Spleen (tissue), 11 donors: ENCODE results near the gene PRDM16. TPM values are rescaled to one million over a fixed set of nuclear protein-coding genes. Genes with fewer than 3 reads are reported as not detected.
A peak's percentile ranks its signal among the peaks of the same experiment; 100 is the strongest.

ENCODE experiments used
- DNase-seq: peaks from one replicate; pipeline ENCODE4 v3.0.0-alpha.2; 2020
- H3K27ac ChIP-seq, 8 donors: fragments of 200-600 bp; sonication (generic) in 7 of 8; 1 replicate in 4 of 8; 2 replicates in 4 of 8; pipeline versions ENCODE4 v1.5.0 to v1.8.0; 2016 to 2021; ENCODE audit warnings: inconsistent platforms in 4 of 8, mild to moderate bottlenecking in 4 of 8, moderate library complexity in 1 of 8
- H3K27me3 ChIP-seq, 7 donors: fragments of 200-600 bp; sonication (generic) in 6 of 7; replicated peaks in 1 of 7; 1 replicate in 4 of 7; 2 replicates in 3 of 7; pipeline versions ENCODE4 v1.5.0 to v1.8.0; 2016 to 2021; ENCODE audit warnings: inconsistent platforms in 3 of 7, mild to moderate bottlenecking in 1 of 7
- H3K36me3 ChIP-seq, 6 donors: fragments of 200-600 bp; sonication (generic) in 5 of 6; 1 replicate in 4 of 6; 2 replicates in 2 of 6; pipeline versions ENCODE4 v1.5.0 to v1.8.0; 2016 to 2021; ENCODE audit warnings: inconsistent platforms in 2 of 6
- H3K4me1 ChIP-seq, 6 donors: fragments of 200-600 bp; sonication (generic) in 5 of 6; 1 replicate in 3 of 6; 2 replicates in 3 of 6; pipeline versions ENCODE4 v1.5.0 to v1.8.0; 2016 to 2021; ENCODE audit warnings: inconsistent platforms in 3 of 6
- H3K4me3 ChIP-seq, 8 donors: fragments of 200-600 bp; sonication (generic) in 7 of 8; 1 replicate in 4 of 8; 2 replicates in 4 of 8; pipeline versions ENCODE4 v1.5.0 to v1.8.0; 2016 to 2021; ENCODE audit warnings: inconsistent platforms in 4 of 8, mild to moderate bottlenecking in 4 of 8, moderate library complexity in 2 of 8
- H3K9me3 ChIP-seq, 8 donors: fragments of 200-600 bp; sonication (generic) in 7 of 8; 1 replicate in 4 of 8; 2 replicates in 4 of 8; pipeline versions ENCODE4 v1.5.0 to v1.8.0; 2016 to 2021; ENCODE audit warnings: inconsistent platforms in 4 of 8
- POLR2A ChIP-seq, 3 donors: fragments of 450-650 bp; IDR thresholded peaks; one replicate each; pipeline ENCODE4 v1.5.1; 2017; ENCODE audit warnings: antibody characterized with exemption in 3 of 3, mild to moderate bottlenecking in 1 of 3
- POLR2AphosphoS5 ChIP-seq, 3 donors: sonication (generic); formaldehyde crosslinking; IDR thresholded peaks; one replicate each; pipeline ENCODE4 v1.5.1; 2017; ENCODE audit warnings: antibody characterized with exemption in 3 of 3
- WGBS, 5 donors: extraction: QIAGEN DNeasy Blood & Tissue Kit in 3 of 5; methylation state at CpG; one replicate each; pipeline versions ENCODE4 v1.1.5 to v1.1.7; 2013 to 2018; 5-methylcytosine and 5-hydroxymethylcytosine counted together
- intact Hi-C: fragments of 100-400 bp; cut with DNase I; formaldehyde crosslinking; loops from one replicate; pipeline ENCODE4 v1.15.0; 2023; ENCODE audit warnings: low total_unique reads
- polyA plus RNA-seq, 3 donors: library from polyadenylated mRNA; stranded (reverse); fragments of 200-250 nt; gene quantifications; one replicate each; pipeline ENCODE4 v1.2.1, GENCODE V29; 2013
- total RNA-seq, 7 donors: library from RNA; depleted of rRNA in 3 of 7; stranded (reverse); fragments of >200 nt in 3 of 7; fragmentation: NEBNext Ultra II Directional in 4 of 7; extraction: Animal tissue kit (Norgen Biotek cat#: 25700) in 4 of 7; gene quantifications; one replicate each; pipeline versions ENCODE4 v1.1.0 to v1.2.1, GENCODE V29; 2016 to 2021
- TF ChIP-seq, protein P1 (sequence below), 11 experiments: fragments of 200-600 bp in 7 of 11; fragments of 450-650 bp in 4 of 11; sonication (generic) in 4 of 11; IDR thresholded peaks in 8 of 11; conservative IDR thresholded peaks in 3 of 11; 1 replicate in 7 of 11; 2 replicates in 4 of 11; pipeline versions ENCODE4 v1.4.0 to v1.8.0; 2016 to 2021; ENCODE audit warnings: antibody characterized with exemption in 11 of 11, inconsistent platforms in 4 of 11, mild to moderate bottlenecking in 1 of 11
- donor health status: healthy with polysubstance abuse.
- donor health status: DM: no; HTN: no; CAD: no; lungs with moderate emphysema.
- donor health status: DM: no; HTN: no; CAD: no.
- donor health status: Bipolar disorder and iron deficiency.
- donor health status: healthy.
- donor health status: DM: no; HTN: no; CAD: no.
- donor health status: DM: yes; HTN: yes; CAD: no.

Gene PRDM16
- total and polyA plus RNA-seq, 10 donors, result 0.43 to 3.2 (median 1.4) TPM

DNA sequence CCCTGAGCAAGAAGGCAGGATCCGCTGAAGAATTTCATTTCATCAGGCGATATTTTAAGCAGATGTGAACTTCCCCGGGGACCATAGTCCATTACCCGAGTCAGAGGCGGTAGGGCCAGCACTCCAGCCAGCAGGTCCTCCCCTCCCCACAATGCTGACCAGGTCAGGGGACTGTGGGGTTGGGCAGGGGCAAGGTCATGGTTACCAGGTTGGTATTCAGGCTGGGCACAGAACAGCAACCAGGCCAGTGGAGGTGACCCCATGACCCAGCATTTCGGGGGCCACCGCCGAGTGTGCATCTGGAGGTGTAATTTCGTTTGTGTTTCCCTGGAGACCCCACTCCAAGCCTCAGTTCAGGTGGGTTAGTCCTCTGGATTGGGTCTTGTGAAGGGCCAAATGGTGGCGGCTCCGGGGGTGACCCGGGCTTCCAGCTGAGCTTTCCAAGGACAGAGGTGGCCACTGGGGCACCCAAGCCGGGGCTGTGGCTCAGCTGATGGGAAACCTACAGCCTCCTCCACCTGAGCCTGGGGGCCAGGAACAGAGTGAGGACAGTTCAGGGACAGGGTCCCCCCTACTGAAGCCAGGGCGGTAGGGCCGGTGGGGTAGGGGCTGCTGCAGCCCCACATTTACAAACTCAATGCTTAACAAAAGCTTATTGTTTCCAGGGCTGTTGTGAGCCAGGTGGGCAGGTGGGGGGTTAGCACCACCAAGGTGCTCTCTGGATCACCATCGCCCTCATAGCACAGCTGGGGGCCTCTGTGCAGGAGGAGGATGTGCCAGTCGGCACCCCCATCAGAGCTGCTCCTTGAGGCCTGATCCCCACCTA lies 2.8 kb downstream of the PRDM16 start:
- WGBS, 5 donors, result 73 to 89% (median 78%) methylated on average over 11 to 17 of the region's 17 CpGs
- H3K4me3 ChIP-seq, result peak overlapping the region in 2 of 8 donors; percentile 75 to 84
- H3K27me3 ChIP-seq, result peaks cover 0 to 98% (median 83%) of the 10 kb centered on the region in 7 donors
- H3K36me3 ChIP-seq, result no peaks in the 10 kb centered on the region
- peak; percentile 51 for DNase-seq
- peaks cover 4 to 49% (median 36%) of the 10 kb centered on the region in 6 donors for H3K4me1 ChIP-seq
- H3K27ac ChIP-seq, result no peak overlapping the region
- intact Hi-C loops, result no loop called here
- no peaks in the 10 kb centered on the region for H3K9me3 ChIP-seq
- TF ChIP-seq POLR2AphosphoS5 (IDR thresholded peaks at IDR 0.05), result no peak
- no peak for TF ChIP-seq POLR2A (IDR thresholded peaks at IDR 0.05)
- TF ChIP-seq, protein P1, sequence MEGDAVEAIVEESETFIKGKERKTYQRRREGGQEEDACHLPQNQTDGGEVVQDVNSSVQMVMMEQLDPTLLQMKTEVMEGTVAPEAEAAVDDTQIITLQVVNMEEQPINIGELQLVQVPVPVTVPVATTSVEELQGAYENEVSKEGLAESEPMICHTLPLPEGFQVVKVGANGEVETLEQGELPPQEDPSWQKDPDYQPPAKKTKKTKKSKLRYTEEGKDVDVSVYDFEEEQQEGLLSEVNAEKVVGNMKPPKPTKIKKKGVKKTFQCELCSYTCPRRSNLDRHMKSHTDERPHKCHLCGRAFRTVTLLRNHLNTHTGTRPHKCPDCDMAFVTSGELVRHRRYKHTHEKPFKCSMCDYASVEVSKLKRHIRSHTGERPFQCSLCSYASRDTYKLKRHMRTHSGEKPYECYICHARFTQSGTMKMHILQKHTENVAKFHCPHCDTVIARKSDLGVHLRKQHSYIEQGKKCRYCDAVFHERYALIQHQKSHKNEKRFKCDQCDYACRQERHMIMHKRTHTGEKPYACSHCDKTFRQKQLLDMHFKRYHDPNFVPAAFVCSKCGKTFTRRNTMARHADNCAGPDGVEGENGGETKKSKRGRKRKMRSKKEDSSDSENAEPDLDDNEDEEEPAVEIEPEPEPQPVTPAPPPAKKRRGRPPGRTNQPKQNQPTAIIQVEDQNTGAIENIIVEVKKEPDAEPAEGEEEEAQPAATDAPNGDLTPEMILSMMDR (IDR thresholded peaks at IDR 0.05 in 8 of 11, conservative IDR thresholded peaks at IDR 0.05 in 3 of 11), result no peak

DNA sequence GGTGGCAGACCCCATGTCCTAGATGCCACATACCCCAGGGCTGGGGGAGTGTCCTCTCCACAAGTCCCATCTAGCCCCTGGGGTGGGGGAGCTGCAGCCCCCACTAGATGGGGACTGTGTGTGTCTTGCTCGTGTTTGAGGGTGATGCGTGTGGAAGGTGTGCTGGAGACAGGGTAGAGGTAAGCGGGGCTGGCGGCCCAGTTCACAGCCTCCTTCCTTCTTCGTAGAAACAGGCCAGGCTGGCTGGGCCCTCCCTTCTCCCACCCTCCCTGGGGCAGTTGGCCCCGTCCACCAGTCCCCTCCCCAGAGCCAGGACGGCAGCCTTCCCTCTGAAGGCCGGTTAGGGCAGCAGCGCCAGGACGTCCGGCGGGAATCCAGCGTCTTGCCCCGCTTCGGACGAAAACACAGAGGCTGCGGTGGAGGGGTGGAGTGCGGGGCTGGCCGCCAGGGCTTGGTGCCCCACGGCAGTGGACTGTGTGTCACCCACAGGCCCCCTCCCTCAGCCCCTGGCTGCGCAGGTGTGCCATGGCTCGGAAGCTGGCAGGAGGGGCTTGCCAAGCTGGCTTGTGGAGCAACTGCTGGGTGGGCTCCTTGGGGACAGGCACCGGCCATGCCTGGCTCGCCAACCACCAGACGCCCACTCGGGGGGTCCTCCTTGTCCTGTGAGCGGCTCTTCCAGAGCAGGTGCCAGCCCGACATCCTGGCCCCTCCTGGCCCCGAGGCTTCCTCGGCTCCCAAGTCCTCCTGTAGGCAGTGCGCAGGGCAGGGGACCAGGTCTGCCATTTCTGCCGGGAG lies 3.6 kb downstream of the PRDM16 start:
- no peak for DNase-seq
- H3K27me3 ChIP-seq, result peaks cover 0 to 98% (median 75%) of the 10 kb centered on the region in 7 donors
- H3K36me3 ChIP-seq, result no peaks in the 10 kb centered on the region
- no peak overlapping the region for H3K27ac ChIP-seq
- H3K9me3 ChIP-seq, result no peaks in the 10 kb centered on the region
- TF ChIP-seq, protein P1 (IDR thresholded peaks at IDR 0.05 in 8 of 11, conservative IDR thresholded peaks at IDR 0.05 in 3 of 11), result no peak
- TF ChIP-seq POLR2AphosphoS5 (IDR thresholded peaks at IDR 0.05) (no peak), POLR2A (IDR thresholded peaks at IDR 0.05) (no peak)
- H3K4me3 ChIP-seq, result no peak overlapping the region
- intact Hi-C loops, result no loop called here
- peaks cover 4 to 46% (median 34%) of the 10 kb centered on the region in 6 donors for H3K4me1 ChIP-seq
- 37 to 65% (median 51%) methylated on average over 19 to 32 of the region's 32 CpGs for WGBS, 5 donors

DNA sequence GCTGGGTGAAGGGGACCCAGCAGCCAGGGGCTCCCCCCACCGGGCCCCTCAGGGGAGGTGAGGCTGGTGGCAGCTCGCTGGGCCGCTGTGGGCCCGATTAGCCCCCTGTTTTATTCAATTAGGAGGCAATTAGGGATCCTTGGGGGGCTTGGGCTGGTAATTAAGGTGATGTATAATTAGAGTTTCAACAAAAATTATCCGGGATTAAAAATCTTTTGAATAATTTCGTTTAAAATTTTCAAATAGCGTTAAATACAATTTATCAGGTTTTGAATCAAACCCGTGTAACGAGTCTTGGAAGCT lies 4.1 kb downstream of the PRDM16 start:
- Histone ChIP-seq H3K9me3 (no peaks in the 10 kb centered on the region), H3K27ac (no peak overlapping the region), H3K27me3 (peaks cover 0 to 98% (median 69%) of the 10 kb centered on the region in 7 donors), H3K4me1 (peaks cover 4 to 40% (median 28%) of the 10 kb centered on the region in 6 donors), H3K4me3 (no peak overlapping the region), H3K36me3 (no peaks in the 10 kb centered on the region)
- DNase-seq, result no peak
- intact Hi-C loops, result no loop called here
- WGBS, 5 donors, result 16 to 23% (median 17%) methylated on average over 9 of the region's 9 CpGs
- TF ChIP-seq, protein P1 (IDR thresholded peaks at IDR 0.05 in 8 of 11, conservative IDR thresholded peaks at IDR 0.05 in 3 of 11), result no peak
- TF ChIP-seq POLR2A (IDR thresholded peaks at IDR 0.05), result no peak
- TF ChIP-seq POLR2AphosphoS5 (IDR thresholded peaks at IDR 0.05), result no peak
